ENCODE results near the gene APOC3.

The APOC3 gene

DNA sequence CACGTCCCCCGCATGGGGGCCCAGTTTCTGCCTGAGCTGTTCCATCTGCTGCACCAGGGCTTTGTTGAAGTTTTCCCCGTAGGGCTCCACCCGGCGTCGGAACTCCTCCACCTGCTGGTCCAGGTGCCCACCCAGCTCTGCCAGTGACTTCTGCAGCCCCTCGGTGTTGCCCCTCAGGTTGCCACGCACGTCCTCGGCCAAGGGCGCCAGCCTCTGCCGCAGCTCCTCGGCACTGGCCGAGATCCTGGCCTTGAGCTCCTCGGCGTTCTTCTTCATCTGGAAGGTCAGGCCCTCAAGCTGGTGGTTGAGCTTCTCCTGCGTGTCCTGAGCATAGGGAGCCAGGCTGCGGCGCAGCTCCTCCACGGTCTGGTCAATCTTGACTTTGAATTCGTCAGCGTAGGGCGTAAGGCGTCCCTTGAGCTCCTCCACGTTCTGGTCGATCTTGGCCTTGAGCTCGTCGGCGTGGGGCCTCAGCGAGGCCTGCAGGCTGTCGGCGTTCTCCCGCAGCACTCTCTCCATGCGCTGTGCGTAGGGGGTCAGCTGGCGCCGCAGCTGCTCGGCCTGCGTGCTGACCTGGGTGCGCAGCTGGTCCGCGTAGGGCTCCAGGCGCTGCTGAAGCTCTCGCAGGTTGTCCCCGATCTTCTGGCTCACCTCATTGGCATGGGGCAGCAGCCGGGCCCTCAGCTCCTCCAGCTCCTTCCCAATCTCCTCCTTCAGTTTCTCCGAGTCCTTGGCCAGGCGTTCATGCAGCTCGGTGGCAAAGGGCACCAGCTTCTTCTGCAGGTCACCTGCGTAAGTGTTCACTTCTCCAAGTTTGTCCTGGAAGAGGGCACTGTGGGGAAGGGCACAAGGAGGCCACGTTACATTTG lies 8.4 kb upstream of the APOC3 start:
- no peaks in the 10 kb centered on the region for H3K9me3 ChIP-seq (ENCODE audit: control insufficient read depth, low read length)
- peaks cover 5% of the 10 kb centered on the region for H3K4me1 ChIP-seq (ENCODE audit: control insufficient read depth, insufficient read depth, low read length)
- no peak overlapping the region for H3K27ac ChIP-seq (ENCODE audit: insufficient read depth, low read depth, low read length, poor library complexity, severe bottlenecking)
- WGBS, 2 experiments, result 96% methylated on average over 51 of the region's 51 CpGs
- H3K27me3 ChIP-seq (ENCODE audit: control insufficient read depth, insufficient read depth, low read length, poor library complexity, severe bottlenecking), result no peaks in the 10 kb centered on the region
- H3K4me3 ChIP-seq (ENCODE audit: insufficient read depth, low read depth, low read length), result no peak overlapping the region
- H3K36me3 ChIP-seq (ENCODE audit: control insufficient read depth, insufficient read depth, low read length), result no peaks in the 10 kb centered on the region

DNA sequence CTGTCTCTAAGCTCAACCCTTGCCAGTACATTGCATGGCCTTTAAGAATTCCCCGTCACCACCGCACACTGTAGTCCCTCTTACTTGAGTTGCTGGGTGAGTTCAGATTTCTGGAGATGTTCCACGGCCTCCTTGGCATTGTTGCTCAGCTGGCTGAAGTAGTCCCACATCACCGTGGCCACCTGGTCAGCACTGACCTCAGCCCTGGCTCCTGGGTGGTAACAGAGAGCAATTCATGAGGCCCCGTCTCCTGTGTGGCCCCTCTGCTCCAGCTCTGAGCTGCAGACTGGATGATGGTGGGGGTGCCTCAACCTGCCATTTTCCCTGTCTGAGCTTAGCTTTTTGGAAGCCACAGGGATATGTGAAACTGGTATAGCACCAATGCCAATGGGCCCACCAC lies 7.1 kb upstream of the APOC3 start:
- Histone ChIP-seq H3K4me1 (ENCODE audit: control insufficient read depth, insufficient read depth, low read length) (peaks cover 7% of the 10 kb centered on the region), H3K27ac (ENCODE audit: insufficient read depth, low read depth, low read length, poor library complexity, severe bottlenecking) (no peak overlapping the region), H3K9me3 (ENCODE audit: control insufficient read depth, low read length) (no peaks in the 10 kb centered on the region), H3K4me3 (ENCODE audit: insufficient read depth, low read depth, low read length) (no peak overlapping the region), H3K36me3 (ENCODE audit: control insufficient read depth, insufficient read depth, low read length) (no peaks in the 10 kb centered on the region), H3K27me3 (ENCODE audit: control insufficient read depth, insufficient read depth, low read length, poor library complexity, severe bottlenecking) (no peaks in the 10 kb centered on the region)
- WGBS, 2 experiments, result 83 to 84% methylated on average over 5 of the region's 5 CpGs

DNA sequence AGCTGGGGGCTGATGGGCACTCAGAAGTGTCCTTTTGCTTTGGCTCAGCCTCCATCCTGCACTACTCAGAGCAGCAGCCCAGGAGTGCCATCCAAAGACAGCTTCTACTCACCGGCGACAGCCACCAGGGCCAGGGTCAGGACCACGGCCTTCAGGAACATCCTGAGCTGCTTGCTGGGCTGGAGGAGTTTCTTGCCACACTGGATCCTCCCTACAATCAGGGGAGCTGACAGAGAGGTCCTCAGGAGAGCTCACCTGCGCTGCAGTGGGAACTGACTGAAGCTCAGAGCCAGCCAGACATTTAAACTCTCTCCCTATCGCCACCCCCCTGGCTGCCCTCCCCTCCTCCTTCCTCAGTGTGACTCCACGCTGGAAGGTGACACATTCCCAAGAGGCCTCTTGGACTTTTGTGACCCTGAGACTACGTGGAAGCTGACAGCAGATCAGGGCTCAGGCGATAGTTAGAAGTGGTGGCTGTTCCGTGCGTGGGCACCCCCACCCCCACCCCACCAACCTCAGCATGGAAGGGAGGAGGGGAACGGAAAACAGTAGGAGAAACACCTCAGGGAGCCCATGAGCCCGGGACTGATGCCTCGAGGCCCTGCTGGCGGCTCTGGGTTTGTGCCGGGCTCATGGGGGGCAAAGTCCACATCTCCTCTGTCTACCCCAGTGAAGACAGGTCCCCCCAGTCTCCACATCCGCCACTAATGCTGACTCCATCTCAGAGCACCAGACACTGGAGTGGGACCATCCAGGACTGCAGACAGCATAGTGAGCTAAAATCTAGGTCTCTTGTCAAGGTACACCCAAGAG lies 6.5 kb upstream of the APOC3 start, which contains the start of gene APOA4:
APOA4 (minus strand) TSS at position 274 of the 813 bp plus-strand sequence; CDS start at position 161, 113 bp downstream.
- H3K27ac ChIP-seq (ENCODE audit: insufficient read depth, low read depth, low read length, poor library complexity, severe bottlenecking), result no peak within 1 kb of the TSS
- WGBS, 2 experiments, result 81 to 82% methylated on average over 14 to 16 of the region's 16 CpGs

DNA sequence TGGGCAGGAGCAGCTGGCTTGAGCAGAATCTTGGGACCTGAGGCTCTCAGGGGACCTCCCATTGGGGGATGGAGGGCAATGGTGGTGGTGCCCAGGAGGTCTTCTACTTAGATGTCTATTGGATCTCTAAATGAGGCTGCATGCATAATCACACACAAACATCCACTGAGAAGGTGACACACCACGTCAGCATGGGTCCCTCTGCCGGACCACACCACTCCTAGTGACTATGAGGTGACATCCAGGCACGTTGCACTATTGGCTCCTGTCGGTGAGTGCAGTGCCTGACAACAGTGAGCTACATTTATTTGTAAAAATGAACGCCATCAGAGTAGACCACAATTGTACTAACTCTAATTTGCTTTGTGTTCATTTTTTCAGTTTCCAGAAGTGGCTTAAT lies 4.3 kb upstream of the APOC3 start:
- H3K4me1 ChIP-seq (ENCODE audit: control insufficient read depth, insufficient read depth, low read length), result peaks cover 18% of the 10 kb centered on the region
- no peaks in the 10 kb centered on the region for H3K9me3 ChIP-seq (ENCODE audit: control insufficient read depth, low read length)
- no peaks in the 10 kb centered on the region for H3K36me3 ChIP-seq (ENCODE audit: control insufficient read depth, insufficient read depth, low read length)
- WGBS, 2 experiments, result 88 to 92% methylated on average over 5 of the region's 5 CpGs
- no peak overlapping the region for H3K27ac ChIP-seq (ENCODE audit: insufficient read depth, low read depth, low read length, poor library complexity, severe bottlenecking)
- H3K27me3 ChIP-seq (ENCODE audit: control insufficient read depth, insufficient read depth, low read length, poor library complexity, severe bottlenecking), result no peaks in the 10 kb centered on the region
- H3K4me3 ChIP-seq (ENCODE audit: insufficient read depth, low read depth, low read length), result no peak overlapping the region

More for the DNA sequence above, 6.5 kb upstream of the APOC3 start, which contains the start of gene APOA4:
- Histone ChIP-seq H3K9me3 (ENCODE audit: control insufficient read depth, low read length) (no peaks in the 10 kb centered on the region), H3K27me3 (ENCODE audit: control insufficient read depth, insufficient read depth, low read length, poor library complexity, severe bottlenecking) (no peaks in the 10 kb centered on the region), H3K4me3 (ENCODE audit: insufficient read depth, low read depth, low read length) (no peak within 1 kb of the TSS), H3K36me3 (ENCODE audit: control insufficient read depth, insufficient read depth, low read length) (no peaks in the 10 kb centered on the region), H3K4me1 (ENCODE audit: control insufficient read depth, insufficient read depth, low read length) (peaks cover 8% of the 10 kb centered on the region)

- Histone ChIP-seq H3K36me3 (ENCODE audit: control insufficient read depth, insufficient read depth, low read length) (no peaks in the 10 kb centered on the region), H3K4me3 (ENCODE audit: insufficient read depth, low read depth, low read length) (no peak overlapping the region), H3K9me3 (ENCODE audit: control insufficient read depth, low read length) (no peaks in the 10 kb centered on the region), H3K27me3 (ENCODE audit: control insufficient read depth, insufficient read depth, low read length, poor library complexity, severe bottlenecking) (no peaks in the 10 kb centered on the region), H3K27ac (ENCODE audit: insufficient read depth, low read depth, low read length, poor library complexity, severe bottlenecking) (no peak overlapping the region), H3K4me1 (ENCODE audit: control insufficient read depth, insufficient read depth, low read length) (peaks cover 18% of the 10 kb centered on the region)
- WGBS, 2 experiments, result 86% methylated on average over 22 of the region's 22 CpGs
These were observed 3.6 kb upstream of the APOC3 start for GRCh38 chr11:116825854-116826750.

DNA sequence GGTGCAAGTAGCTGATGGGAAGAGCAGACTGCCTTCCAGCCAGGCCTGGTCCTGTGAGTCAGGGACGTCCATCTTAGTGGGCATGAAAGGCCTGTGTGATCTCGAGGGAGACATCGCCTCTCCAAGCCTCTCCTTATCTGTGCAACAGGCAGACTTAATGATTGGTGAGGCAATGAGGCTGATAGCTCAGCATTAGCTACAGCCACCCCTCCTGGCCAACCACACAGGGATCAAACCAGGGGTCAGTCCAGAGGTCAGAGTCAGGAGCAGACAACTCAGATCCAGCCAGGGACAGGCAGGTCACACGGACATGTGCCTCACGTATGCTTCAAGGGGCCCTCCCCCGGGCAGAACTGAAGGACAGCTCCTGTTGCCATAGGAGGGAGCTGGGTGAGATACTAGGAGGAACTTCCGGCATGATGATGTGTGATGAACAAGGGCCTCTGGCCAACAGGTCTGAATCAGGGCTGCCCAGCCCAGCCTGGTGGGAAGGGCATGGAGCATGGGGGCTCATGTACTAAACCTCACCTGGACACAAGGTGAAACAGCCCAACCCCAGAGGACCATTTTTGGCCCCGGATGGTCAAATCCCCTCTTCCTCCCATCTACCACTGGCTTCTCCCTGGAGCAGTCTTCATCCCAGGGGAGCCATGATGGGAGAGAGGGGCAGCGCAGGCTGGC lies 2.8 kb upstream of the APOC3 start:
- Histone ChIP-seq H3K27me3 (ENCODE audit: control insufficient read depth, insufficient read depth, low read length, poor library complexity, severe bottlenecking) (no peaks in the 10 kb centered on the region), H3K9me3 (ENCODE audit: control insufficient read depth, low read length) (no peaks in the 10 kb centered on the region), H3K36me3 (ENCODE audit: control insufficient read depth, insufficient read depth, low read length) (no peaks in the 10 kb centered on the region), H3K4me1 (ENCODE audit: control insufficient read depth, insufficient read depth, low read length) (peaks cover 18% of the 10 kb centered on the region), H3K4me3 (ENCODE audit: insufficient read depth, low read depth, low read length) (no peak overlapping the region), H3K27ac (ENCODE audit: insufficient read depth, low read depth, low read length, poor library complexity, severe bottlenecking) (no peak overlapping the region)
- WGBS, 2 experiments, result 87 to 89% methylated on average over 9 of the region's 9 CpGs

DNA sequence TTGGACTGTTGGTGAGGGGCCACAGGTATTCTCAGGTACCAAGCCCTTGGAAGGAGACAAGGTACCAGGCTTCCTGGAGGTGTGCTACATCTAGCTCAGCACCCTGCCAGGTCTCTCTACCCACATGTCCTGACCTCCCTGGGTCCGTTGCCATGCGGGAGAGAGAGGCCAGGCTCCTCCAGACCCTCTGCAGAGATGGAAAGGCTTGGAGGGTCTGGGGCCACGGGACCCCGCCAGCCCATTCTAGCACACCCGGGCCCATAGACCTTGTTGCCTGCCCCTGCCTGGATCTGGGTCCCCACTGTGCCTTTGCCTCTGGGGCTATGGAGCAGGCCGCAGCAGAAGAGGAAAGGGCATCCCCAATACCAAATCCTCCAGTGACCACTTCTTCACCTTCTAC lies 2.2 kb upstream of the APOC3 start:
- WGBS, 2 experiments, result 95% methylated on average over 6 of the region's 6 CpGs
- H3K9me3 ChIP-seq (ENCODE audit: control insufficient read depth, low read length), result no peaks in the 10 kb centered on the region
- H3K4me1 ChIP-seq (ENCODE audit: control insufficient read depth, insufficient read depth, low read length), result peaks cover 18% of the 10 kb centered on the region
- no peak overlapping the region for H3K27ac ChIP-seq (ENCODE audit: insufficient read depth, low read depth, low read length, poor library complexity, severe bottlenecking)
- H3K36me3 ChIP-seq (ENCODE audit: control insufficient read depth, insufficient read depth, low read length), result no peaks in the 10 kb centered on the region
- no peak overlapping the region for H3K4me3 ChIP-seq (ENCODE audit: insufficient read depth, low read depth, low read length)
- no peaks in the 10 kb centered on the region for H3K27me3 ChIP-seq (ENCODE audit: control insufficient read depth, insufficient read depth, low read length, poor library complexity, severe bottlenecking)

GRCh38 chr11:116828632-116829524 lies 829 bp upstream of the APOC3 start:
- 74 to 80% methylated on average over 14 of the region's 16 CpGs for WGBS, 2 experiments
- Histone ChIP-seq H3K36me3 (ENCODE audit: control insufficient read depth, insufficient read depth, low read length) (no peaks in the 10 kb centered on the region), H3K9me3 (ENCODE audit: control insufficient read depth, low read length) (no peaks in the 10 kb centered on the region), H3K4me1 (ENCODE audit: control insufficient read depth, insufficient read depth, low read length) (peaks cover 13% of the 10 kb centered on the region), H3K27me3 (ENCODE audit: control insufficient read depth, insufficient read depth, low read length, poor library complexity, severe bottlenecking) (no peaks in the 10 kb centered on the region), H3K27ac (ENCODE audit: insufficient read depth, low read depth, low read length, poor library complexity, severe bottlenecking) (no peak overlapping the region), H3K4me3 (ENCODE audit: insufficient read depth, low read depth, low read length) (no peak overlapping the region)
